ENCODE results near the gene TGIF2.

The TGIF2 gene

DNA sequence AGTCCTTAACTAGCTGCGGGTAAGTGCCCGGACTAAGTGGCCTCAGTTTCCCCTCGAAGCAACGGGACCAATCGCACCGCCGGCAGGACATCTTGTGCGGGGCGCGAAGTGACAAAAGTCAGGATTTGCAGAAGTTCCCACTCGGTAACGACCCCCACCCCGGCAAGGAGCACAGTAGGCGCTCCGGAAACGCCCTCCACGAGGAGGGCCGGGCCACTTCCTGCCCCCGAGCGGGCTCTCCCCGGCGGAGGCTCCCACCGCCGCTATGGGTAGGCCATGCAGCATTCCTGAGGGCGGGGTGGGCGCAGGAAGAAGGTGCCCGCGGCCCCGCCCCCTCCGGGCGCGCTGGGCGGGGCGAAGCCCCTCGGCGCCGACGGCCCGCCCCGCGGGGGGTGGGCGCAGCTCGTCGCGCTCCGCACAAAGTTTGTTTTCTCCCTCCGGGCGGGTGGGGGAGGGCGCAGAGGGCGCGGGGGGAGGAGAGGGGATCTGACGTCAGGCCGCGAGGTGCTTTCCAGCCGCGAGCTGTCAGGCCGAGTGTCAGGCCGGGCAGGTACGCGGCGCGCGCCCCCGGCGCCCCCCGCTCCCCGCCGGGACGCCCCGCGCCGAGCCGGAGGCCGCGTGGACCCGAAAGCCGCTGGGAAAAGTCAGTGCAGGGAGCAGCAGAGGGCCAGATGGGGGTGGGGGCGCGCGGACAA is at the start of gene TGIF2:
Gene TGIF2 (plus strand): TSS at position 495 of the 695 bp plus-strand sequence. CDS start 5,178 bp downstream, outside the sequence.
- DNase-seq: peak; percentile 93 to 94

DNA sequence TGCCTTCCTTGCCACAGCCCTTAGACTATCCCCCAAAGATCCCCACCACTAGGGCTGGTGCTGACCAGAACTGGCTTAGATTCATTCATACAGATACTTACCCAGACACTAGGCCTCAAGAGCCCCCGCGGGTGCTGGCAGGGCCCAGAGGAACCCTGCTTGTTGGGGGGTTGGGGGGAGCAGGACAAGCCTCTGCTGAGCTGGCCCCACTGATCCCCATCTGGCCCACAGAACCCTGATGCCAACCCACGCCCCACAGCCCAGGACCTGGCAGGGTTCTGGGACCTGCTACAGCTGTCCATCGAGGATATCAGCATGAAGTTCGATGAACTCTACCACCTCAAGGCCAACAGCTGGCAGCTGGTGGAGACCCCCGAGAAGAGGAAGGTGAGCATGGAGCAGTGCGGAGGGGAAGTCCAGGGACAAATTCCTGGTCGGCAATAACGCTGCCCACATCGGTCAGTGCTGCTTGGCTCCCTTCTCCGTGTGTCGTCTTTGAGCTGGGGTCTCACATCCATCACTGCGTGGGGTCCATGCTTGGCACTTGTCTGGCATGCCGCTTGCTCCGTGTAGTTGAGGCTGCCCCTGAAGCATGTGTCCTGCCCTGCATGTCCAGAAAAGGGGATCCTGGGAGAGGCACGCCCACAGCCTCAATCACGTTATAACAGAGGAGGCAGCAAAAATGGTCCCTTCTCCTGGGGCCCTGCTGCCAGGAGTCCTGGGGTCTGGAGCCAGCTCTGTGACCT is 47.6 kb upstream of the TGIF2 start:
- DNase-seq: no peak

DNA sequence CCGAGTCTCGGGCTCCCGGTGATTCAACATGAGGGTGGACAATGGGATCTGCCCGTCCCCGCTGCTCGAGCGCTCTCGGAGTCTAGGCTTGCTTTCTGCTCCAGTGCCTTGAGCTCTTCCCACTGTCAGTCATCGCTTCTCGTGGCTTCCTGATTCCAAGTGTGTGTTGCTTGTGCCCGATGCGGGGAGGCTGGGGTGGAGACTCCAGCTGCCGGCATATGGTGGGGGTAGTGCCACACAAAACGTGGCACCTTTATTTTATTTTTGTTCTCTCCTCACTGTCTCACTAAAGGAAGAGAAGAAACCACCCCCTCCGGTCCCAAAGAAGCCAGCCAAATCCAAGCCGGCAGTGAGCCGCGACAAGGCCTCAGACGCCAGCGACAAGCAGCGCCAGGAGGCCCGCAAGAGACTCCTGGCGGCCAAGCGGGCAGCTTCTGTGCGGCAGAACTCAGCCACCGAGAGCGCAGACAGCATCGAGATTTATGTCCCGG is 46.8 kb upstream of the TGIF2 start:
- DNase-seq: no peak

DNA sequence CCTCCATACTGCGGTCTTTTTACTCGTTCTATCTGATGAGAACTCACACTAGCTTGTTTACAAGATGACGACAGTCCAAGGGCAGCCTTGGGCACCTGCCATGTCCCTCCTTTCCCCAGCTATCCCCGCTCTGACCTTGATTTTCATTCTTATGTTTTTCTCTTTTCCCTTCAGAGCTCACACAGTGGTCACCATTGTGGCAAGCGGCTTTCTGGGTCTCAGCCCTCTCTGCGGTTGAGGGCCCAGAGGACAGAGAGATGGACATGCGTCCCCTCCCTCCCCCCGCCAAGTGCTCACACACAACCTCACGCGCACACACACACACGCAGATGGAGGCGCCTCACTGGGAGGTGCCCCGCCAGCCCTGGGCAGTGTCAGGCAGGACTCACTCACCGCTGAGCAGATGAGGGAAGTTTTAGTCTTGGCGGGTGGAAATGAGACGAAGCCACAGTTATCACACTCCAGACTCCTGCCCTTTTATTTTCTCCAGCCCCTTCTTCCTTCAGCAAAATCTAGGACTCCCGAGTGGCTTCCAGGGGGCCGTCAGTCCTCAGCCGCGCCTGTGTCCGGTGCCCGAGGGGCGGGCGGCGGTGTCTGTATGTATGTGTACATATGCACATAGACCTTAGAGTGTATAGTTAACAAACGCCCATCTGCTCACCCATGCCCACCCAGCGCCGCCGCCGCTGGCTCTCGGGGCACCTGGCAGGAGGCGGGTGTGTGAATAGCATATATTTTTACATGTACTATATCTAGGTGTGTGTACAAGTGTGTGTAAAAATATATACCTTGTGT is 45.9 kb upstream of the TGIF2 start:
- DNase-seq: no peak

DNA sequence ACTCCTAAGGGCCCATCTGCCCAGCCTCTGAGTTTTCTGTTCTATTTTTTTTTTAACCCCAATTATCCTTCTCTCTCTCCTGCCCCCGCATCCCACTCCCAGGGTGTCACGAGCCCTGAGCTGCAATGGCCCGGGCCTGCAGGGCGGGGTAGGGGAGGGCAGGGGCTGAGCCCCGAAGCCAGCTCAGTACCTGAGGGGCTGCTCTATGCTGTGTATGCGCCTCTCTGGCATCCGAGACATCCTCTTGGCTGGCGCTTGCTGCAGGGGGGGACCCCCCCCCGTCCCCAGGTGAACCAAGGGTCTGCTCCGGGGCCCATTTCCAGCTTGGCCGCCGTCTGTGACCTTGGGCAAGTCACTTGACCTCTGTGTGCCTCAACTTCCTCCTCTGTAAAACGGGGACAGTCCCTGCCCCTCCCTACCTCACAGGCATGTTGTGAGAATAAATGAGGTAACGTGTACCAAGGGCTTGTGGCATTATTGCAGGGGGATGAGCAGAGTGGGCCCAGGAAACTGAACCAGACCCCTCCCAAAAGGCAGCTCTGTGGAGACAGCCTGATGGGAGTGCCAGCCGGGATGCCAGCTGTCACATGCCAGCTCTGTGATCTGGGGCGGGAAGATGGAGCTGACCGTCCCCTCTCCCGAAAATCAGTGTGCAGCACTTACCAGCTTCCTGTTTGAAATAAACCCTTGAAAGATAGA is 45.1 kb upstream of the TGIF2 start:
- DNase-seq: no peak

DNA sequence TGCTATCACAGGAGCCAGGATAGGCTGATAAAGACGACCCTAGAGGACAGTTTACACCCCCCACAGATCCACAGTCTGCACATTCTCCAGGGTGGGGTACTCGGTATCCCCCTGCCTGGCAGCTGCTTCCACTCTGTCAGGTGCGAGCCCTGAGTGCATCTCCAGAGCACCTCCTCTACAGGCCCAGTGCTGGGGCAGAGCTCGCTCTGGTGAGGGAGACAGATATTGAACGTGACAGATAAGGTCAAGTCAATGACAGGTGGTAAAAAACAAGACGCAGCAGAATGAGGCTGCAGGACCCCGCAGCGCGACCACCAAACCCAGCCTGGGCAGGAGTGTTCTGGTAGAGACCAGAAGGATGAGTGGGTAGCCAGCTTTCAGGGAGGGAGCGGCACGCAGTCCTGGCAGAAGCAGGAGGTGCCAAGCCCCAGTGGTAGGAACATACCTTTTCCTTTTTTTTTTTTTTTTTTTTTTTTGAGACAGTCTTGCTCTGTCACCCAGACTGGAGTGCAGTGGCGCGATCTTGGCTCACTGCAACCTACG is 44.5 kb upstream of the TGIF2 start:
- no peak for DNase-seq

DNA sequence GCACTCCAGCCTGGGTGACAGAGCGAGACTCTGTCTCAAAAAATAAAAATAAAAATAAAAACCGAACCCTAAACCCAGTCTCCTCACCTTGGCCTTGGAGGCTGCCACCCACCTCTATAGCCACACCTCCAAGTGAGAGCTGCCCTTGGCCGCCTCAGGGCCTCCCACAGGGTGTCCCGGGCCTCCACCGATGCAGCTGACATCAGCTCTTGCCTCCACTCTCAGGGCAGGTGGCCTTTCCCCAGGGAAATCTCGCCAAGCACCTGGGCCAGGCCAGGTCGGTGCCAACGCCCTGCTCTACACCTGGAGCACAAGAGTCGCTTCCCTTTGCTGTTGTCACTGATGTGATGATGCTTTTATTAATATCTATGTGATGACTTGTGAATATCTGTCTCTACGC is 41.0 kb upstream of the TGIF2 start:
- no peak for DNase-seq

DNA sequence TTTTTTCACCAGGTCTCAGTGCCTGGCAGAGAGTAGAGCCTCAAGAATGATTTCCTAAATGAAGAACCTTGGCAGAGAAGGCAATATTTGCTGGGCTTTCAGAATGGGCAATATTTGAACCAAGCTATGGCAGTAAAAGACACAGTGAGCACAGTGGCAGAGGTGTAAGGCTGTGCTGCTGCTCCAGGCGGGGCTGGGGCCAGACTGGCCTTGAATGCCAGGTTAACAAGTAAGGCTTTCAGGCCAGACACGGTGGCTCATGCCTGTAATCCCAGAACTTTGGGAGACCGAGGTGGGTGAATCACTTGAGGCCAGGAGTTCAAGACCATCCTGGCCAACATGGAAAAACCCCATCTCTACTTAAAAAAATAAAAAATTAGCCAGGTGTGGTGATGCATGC is 40.6 kb upstream of the TGIF2 start:
- DNase-seq: no peak

DNA sequence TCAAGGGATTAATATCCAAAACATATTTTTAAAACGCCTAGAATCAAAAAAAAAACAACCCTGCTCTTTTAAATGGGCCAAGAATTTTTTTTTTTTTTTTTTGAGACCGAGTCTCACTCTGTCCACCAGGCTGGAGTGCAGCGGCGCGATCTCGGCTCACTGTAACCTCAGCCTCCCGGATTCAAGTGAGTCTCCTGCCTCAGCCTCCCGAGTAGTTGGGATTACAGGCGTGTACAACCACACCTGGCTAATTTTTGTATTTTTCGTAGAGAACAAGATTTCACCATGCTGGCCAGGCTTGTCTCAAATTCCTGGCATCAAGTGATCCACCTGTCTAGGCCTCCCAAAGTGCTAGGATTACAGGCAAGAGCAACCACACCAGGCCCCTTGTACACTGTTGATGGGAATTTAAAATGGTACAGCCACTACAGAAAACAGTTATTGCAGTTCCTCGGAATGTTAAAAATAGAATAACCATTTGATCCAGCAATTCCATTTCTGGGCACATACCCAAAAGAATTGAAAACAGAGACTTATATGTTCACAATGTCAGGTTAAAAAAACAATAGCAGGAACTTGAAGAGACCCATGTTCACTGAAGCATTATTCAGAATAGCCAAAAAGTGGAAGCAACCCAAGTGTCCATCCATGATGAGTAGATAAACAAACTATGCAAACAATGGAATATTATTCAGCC is 35.2 kb upstream of the TGIF2 start:
- DNase-seq: no peak

DNA sequence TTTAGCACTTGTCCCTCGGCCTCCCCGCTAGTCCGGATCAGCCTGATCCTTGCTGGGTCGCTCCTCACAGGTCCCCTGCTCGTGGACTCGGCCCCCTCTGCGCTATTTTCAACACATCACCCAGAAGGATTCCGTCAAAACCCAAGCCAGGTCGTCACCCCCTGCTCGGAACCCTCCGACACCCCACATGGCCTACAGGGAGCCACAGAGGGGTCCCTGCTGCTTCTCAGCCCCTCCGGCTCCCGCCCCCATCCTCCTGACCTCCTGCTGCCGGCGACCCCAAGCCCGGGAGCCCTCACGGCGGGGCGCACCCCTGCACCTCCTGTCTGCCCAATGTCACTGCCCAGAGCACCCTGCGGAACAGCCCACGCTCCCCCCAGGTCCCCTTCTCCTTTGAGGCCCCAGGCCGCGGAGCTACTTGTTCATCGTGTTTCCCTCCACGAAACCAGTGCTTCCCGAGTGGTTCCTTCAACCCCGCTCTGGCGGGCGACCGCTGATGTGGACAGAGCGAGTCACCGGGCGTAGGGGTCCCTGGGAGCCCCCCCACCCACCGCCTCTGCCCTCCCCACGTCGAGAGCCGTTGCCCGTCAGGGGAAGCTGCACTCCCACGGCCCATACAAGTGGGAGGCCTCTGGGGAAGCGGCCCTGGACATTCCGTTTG is 32.7 kb upstream of the TGIF2 start:
- DNase-seq: no peak

DNA sequence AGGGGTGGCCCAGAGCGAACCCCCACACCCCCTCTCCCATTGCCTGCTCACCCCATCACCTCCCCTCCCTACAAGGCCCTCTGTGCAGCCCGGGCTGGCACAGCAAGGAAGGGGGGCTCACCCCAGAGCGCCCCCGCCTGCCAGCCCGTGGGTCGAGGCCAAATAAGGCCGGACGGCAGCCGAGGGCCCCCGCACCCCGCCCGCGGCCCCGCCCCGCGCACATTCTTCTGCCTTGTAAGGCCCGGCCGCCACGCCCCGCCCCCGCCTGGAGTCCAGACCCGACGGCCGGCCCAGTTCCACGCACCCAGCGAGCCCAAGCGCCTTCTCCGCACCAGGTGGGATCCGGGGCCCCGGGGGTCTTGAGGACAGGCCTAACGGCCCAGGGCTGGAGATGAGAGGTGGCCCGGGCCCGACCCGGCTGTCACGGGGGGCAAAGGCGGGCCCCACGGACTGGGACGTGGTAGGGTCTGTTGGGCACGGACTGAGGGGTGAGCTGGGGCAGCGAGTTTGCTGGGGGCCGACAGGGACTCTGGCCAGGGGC is 32.1 kb upstream of the TGIF2 start, which contains the start of gene MYL9:
Gene MYL9 (plus strand): TSS at position 293 of the 541 bp plus-strand sequence. CDS start 3,366 bp downstream, outside the sequence.
- peak in 1 of 2 experiments; percentile 34 for DNase-seq

DNA sequence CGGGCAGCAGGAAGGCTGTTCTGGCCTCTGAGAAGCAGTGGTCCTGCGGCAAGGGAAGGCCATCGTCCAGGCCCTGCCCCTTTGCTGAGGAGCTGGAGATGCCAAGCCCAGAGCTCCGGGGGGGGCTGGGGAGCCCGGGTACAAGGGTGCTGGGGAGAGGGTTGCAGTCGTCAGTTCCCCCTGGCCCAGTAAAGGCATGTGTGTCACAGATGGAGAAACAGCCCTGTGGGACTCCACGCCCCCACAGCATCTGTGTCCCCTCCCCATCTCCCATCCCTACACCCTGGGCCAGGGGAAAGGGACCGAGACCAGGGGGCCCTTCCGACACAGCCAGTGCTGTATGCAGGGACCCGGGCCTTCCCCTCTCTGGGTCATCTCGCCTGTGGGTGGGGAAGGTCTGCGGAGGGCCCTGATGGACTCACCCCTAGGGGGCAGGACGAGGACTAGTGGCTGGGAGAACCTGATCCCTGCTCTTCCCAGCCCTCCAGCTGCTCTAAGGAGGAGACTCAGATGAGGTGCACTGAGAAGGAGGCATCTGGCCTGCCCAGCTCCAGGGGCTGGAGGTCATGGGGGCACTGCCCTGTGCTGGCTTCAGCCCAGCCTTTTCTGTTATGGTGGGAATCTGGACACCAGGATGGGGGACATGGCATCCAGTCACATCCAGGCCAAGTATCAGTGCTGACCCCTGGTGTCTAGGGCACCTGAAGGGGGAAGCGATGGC is 31.5 kb upstream of the TGIF2 start:
- no peak for DNase-seq

DNA sequence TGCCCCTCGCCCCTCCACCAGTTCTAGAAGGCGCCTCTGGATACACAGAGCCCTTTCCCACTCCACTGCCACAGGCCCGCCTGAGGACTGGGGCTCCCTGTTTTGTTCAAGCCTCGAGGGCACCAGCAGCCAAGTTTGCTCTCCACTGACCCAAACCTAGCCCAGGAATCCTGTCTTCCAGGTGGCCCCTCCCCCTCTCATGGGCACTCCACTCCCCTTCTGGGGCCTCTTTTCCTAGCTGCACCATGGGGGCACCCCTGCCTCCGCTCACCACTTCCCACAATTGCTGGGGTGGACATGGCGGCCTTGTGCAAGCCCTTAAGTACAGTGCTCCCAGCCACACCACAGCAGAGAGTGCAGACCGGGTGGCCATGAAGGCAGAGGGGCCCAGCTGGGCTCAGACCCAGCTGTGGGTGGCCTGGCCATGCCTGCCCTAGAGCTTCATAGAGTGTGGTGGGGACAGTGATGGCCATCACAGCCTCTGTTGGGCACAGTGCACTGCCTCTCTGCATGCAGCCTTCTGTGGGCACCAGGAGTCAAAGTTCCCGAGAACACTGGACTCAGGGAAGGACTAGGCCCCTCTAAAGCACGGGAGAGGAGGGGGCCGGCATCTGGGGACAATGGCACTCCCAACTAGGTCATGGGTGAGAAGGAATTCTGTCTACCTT is 30.7 kb upstream of the TGIF2 start:
- DNase-seq: no peak

DNA sequence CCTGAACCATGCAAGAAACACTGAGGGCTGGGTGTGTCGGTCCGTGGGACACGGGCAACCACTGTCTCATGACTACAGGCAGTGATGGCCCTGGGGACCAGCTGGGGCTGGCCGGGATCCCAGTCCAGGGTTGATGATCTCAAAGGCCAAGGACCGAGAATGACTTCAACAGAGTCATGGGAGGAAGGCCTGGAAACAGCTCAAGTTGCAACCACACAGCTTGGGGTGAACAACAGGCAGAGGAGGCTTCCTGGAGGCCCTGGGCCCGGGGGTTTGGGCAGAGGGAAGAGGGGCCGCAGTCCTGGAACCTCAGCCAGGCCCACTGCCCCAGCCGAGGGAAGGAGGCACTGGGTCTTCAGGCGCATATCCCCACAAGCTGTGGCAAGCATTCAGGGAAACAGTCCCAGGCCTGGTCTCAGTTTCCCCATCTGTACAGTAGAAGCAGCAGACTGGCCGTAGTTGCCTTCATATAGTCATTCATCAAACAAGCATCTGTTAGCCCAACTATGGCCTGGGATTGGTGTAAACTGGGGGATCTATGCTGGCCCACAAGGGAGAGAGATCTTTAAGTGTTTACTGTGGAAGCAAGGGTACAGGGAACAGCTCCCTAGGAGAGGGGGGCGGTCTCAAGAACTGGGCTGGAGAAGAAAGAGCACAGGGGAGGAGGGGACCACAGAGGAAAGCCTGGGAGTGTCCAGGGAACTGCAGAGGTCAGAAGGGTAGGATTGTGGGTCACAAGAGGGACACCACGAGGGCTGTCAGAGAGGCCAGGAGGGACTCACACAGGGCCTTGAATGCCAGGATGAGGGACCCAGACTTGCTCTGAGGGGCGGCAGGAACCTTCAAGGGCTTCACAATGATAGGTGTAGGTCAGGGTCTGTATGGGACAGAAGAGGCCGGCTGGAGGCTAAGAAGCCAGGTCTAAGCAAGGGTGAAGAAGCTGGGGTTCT is 29.9 kb upstream of the TGIF2 start:
- no peak for DNase-seq

DNA sequence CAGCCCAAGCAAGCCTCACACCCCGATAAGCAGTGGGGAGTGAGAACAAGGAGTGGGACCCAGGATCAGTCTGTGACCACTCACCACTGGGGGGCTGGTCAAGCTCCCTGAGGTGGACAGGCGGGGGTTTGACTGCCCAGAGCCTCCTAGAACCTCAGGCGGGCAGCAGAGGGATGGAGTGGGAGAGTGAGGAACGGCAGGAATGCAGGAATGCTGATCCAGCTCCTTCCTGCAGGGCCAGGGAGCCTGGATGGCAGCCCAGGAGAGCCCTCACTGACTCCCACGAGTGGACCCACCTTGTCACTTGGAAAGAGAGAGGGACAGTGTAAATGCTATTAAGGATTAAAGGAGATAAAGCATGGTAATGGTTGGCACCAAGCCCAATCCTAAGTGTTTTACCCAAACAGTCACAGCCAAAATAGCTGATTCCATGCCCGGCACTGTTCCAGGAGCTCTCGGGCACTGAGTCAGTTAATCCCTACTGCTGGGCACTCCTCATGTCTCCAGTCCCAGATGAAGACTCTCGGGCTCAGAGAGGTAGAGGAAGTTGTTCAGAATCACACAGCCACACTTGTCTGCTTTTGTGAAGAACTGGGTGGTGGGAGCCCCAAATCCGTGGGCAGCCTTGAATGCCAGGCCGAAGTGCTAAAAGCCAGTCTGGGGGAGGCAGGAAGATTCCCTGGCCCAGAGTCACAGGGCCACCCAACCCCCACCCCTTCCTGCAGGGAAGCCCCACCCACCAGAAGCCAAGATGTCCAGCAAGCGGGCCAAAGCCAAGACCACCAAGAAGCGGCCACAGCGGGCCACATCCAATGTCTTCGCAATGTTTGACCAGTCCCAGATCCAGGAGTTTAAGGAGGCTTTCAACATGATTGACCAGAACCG is 29.0 kb upstream of the TGIF2 start:
- no peak for DNase-seq

DNA sequence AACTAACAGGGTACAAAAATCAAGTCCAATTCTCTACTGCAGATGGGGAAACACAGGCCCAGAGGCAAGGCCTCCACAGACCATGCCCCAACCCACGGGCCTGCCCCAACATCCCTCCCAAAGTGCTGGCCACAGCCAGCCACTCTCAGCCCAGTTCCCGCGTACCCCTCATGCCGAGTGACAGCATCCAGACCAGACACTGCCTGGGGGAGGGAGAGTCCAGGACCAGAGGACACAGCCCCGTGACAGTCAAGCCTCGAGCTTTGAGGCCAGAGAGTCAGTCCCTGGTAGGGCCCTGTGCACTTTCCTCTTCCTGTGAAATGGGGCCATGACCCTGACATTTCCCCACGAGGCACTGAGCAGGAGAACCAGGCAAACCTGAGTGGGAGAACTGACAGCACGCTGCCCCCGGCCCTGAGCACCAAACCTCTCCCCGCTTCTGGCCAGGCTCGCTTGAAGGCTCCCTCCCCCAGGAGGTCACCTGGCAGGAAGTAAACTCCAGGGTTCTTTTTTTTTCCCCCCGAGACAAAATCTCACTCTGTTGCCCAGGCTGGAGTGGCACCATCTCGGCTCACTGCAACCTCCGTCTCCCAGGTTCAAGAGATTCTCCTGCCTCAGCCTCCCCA is 27.2 kb upstream of the TGIF2 start:
- no peak for DNase-seq

Measured in activated T-cell treated with anti-CD3 and anti-CD28 coated beads, Interleukin-2, amount 50 U/mL, for 48 hours (primary cell).